GM23248 (cell line): ENCODE results near the gene WDR35. TPM values are rescaled to one million over a fixed set of nuclear protein-coding genes. Genes with fewer than 3 reads are reported as not detected.

Experiments used
- DNase-seq: peaks from one replicate; pipeline ENCODE4 v3.0.0-alpha.2; 2015
- H2AFZ ChIP-seq: fragments of 200-600 bp; sonication (generic); 2 replicates; pipeline ENCODE4 v1.6.1; 2016; ENCODE audit warnings: antibody characterized with exemption
- H3F3A ChIP-seq: fragments of 200-600 bp; sonication (generic); 2 replicates; pipeline ENCODE4 v1.6.1; 2016; ENCODE audit warnings: mild to moderate bottlenecking, antibody characterized with exemption, mixed run types; ENCODE audit not compliant: insufficient read depth
- H3K27ac ChIP-seq: fragments of 200-600 bp; sonication (generic); 2 replicates; pipeline ENCODE4 v1.5.1; 2016; ENCODE audit warnings: mild to moderate bottlenecking
- H3K27me3 ChIP-seq: fragments of 200-600 bp; sonication (generic); replicated peaks from 2 replicates; pipeline ENCODE4 v1.6.1; 2016; ENCODE audit warnings: mild to moderate bottlenecking; ENCODE audit not compliant: insufficient read depth
- H3K36me3 ChIP-seq: fragments of 200-600 bp; sonication (generic); 2 replicates; pipeline ENCODE4 v1.6.1; 2016; ENCODE audit warnings: low read depth, mild to moderate bottlenecking
- H3K4me1 ChIP-seq: fragments of 200-600 bp; sonication (generic); 2 replicates; pipeline ENCODE4 v1.6.1; 2016; ENCODE audit warnings: mild to moderate bottlenecking; ENCODE audit not compliant: insufficient read depth
- H3K4me2 ChIP-seq: fragments of 200-600 bp; sonication (generic); one replicate; pipeline ENCODE4 v1.6.1; 2016; ENCODE audit warnings: mild to moderate bottlenecking; ENCODE audit not compliant: unreplicated experiment
- H3K4me3 ChIP-seq: fragments of 200-600 bp; sonication (generic); 2 replicates; pipeline ENCODE4 v1.5.1; 2016; ENCODE audit warnings: mild to moderate bottlenecking
- H3K79me2 ChIP-seq: fragments of 200-600 bp; sonication (generic); 2 replicates; pipeline ENCODE4 v1.6.1; 2016; ENCODE audit warnings: mild to moderate bottlenecking; ENCODE audit not compliant: insufficient read depth
- H3K9ac ChIP-seq: fragments of 200-600 bp; sonication (generic); 2 replicates; pipeline ENCODE4 v1.6.1; 2016; ENCODE audit warnings: mild to moderate bottlenecking
- H3K9me2 ChIP-seq: fragments of 200-600 bp; sonication (generic); 2 replicates; pipeline ENCODE4 v1.6.1; 2016; ENCODE audit warnings: mixed run types, mild to moderate bottlenecking, moderate library complexity; ENCODE audit not compliant: insufficient read depth
- H3K9me3 ChIP-seq: fragments of 200-600 bp; sonication (generic); one replicate; pipeline ENCODE4 v1.6.1; 2017; ENCODE audit warnings: low read depth
- H4K20me1 ChIP-seq: fragments of 200-600 bp; sonication (generic); 2 replicates; pipeline ENCODE4 v1.6.0; 2016; ENCODE audit not compliant: insufficient read depth
- EZH2 ChIP-seq: fragments of 200-600 bp; sonication (generic); IDR thresholded peaks from 2 replicates; pipeline ENCODE4 v1.6.1; 2018; ENCODE audit warnings: antibody characterized with exemption, mild to moderate bottlenecking; ENCODE audit not compliant: insufficient read depth, poor library complexity, severe bottlenecking
- EZH2phosphoT487 ChIP-seq: fragments of 200-600 bp; sonication (generic); IDR thresholded peaks from 2 replicates; pipeline ENCODE4 v1.6.1; 2018; ENCODE audit warnings: antibody characterized with exemption, moderate library complexity, mild to moderate bottlenecking, low read depth; ENCODE audit not compliant: insufficient read depth
- WGBS, 2 experiments: methylation state at CpG; one replicate each; pipeline ENCODE4 v1.1.6; 2015 to 2017; ENCODE audit warnings: low lambda C conversion rate in 2 of 2, low coverage in 1 of 2; ENCODE audit errors: missing lambda C conversion rate in 2 of 2; 5-methylcytosine and 5-hydroxymethylcytosine counted together
- in situ Hi-C: fragments of 300-500 bp; cut with MboI; formaldehyde crosslinking; loops from 2 replicates; pipeline ENCODE4 v1.15.0; 2020
- polyA plus RNA-seq: library from polyadenylated mRNA; unstranded; fragments of >200 nt; fragmentation: Nextera tagmentation; extraction: Ambion mirVana; gene quantifications from 2 replicates; pipeline ENCODE4 v1.2.1, GENCODE V29; 2016
- total RNA-seq: library from RNA; depleted of rRNA; stranded (reverse); fragments of >200 nt; shearing (Covaris generic); gene quantifications from 2 replicates; pipeline ENCODE4 v1.2.3, GENCODE V29; 2014

WDR35 gene
- total and polyA plus RNA-seq, 2 experiments from 2014 or later = 3.2 to 7.3 TPM

GRCh38 chr2:19991895-19992294 lies 2.0 kb upstream of the WDR35 start:
- Histone ChIP-seq H3F3A (peaks cover 14% of the 10 kb centered on the region), H3K4me2 (no peak overlapping the region), H4K20me1 (no peaks in the 10 kb centered on the region), H3K27ac (no peak overlapping the region), H3K9me2 (no peaks in the 10 kb centered on the region), H3K9ac (no peak overlapping the region), H3K9me3 (no peaks in the 10 kb centered on the region), H3K27me3 (no peaks in the 10 kb centered on the region), H2AFZ (no peak overlapping the region), H3K4me1 (peaks cover 7% of the 10 kb centered on the region), H3K79me2 (peaks cover 18% of the 10 kb centered on the region), H3K4me3 (no peak overlapping the region), H3K36me3 (no peaks in the 10 kb centered on the region)
- DNase-seq = no peak
- no peak for TF ChIP-seq EZH2
- TF ChIP-seq EZH2phosphoT487 = no peak
- in situ Hi-C loops = no loop called here
- 49 to 69% methylated on average over 1 of the region's 1 CpG for WGBS, 2 experiments

- Histone ChIP-seq H3K79me2 (peaks cover 27% of the 10 kb centered on the region), H2AFZ (peak overlapping the region; percentile 99), H3K27me3 (no peaks in the 10 kb centered on the region), H3K4me2 (peak overlapping the region; percentile 92), H4K20me1 (no peaks in the 10 kb centered on the region), H3K9ac (peak overlapping the region; percentile 83), H3K4me1 (peaks cover 7% of the 10 kb centered on the region), H3K9me2 (no peaks in the 10 kb centered on the region), H3F3A (peaks cover 14% of the 10 kb centered on the region), H3K4me3 (peak overlapping the region; percentile 87), H3K36me3 (no peaks in the 10 kb centered on the region), H3K9me3 (no peaks in the 10 kb centered on the region), H3K27ac (no peak overlapping the region)
- TF ChIP-seq EZH2phosphoT487 (no peak), EZH2 (no peak)
- peak; percentile 7 for DNase-seq
- WGBS, 2 experiments = 18 to 19% methylated on average over 10 of the region's 10 CpGs
- in situ Hi-C loops = no loop called here
These were observed 467 bp upstream of the WDR35 start for GRCh38 chr2:19990416-19990728.

- H3K9me2 ChIP-seq = no peaks in the 10 kb centered on the region
- H3K27ac ChIP-seq = peak overlapping the region; percentile 79
- no peaks in the 10 kb centered on the region for H3K27me3 ChIP-seq
- TF ChIP-seq EZH2 (no peak), EZH2phosphoT487 (no peak)
- peaks cover 14% of the 10 kb centered on the region for H3F3A ChIP-seq
- DNase-seq = no peak
- WGBS, 2 experiments = 2 to 3% methylated on average over 8 of the region's 8 CpGs
- H2AFZ ChIP-seq = peak overlapping the region; percentile 99
- no peaks in the 10 kb centered on the region for H4K20me1 ChIP-seq
- no peaks in the 10 kb centered on the region for H3K36me3 ChIP-seq
- no peaks in the 10 kb centered on the region for H3K9me3 ChIP-seq
- in situ Hi-C loops = no loop called here
- peak overlapping the region; percentile 92 for H3K4me2 ChIP-seq
- H3K9ac ChIP-seq = peak overlapping the region; percentile 83
- peak overlapping the region; percentile 87 for H3K4me3 ChIP-seq
- H3K79me2 ChIP-seq = peaks cover 27% of the 10 kb centered on the region
- H3K4me1 ChIP-seq = peaks cover 7% of the 10 kb centered on the region
These were observed 601 bp downstream of the WDR35 start for GRCh38 chr2:19989342-19989666.

- peak overlapping the region; percentile 92 for H3K4me2 ChIP-seq
- TF ChIP-seq EZH2phosphoT487 (no peak), EZH2 (no peak)
- no peaks in the 10 kb centered on the region for H3K36me3 ChIP-seq
- peak overlapping the region; percentile 87 for H3K4me3 ChIP-seq
- DNase-seq = peak; percentile 60
- peak overlapping the region; percentile 83 for H3K9ac ChIP-seq
- peak overlapping the region; percentile 99; the same call in 1 of the 2 replicates for H2AFZ ChIP-seq
- no peaks in the 10 kb centered on the region for H3K9me3 ChIP-seq
- H3K79me2 ChIP-seq = peaks cover 27% of the 10 kb centered on the region
- no peaks in the 10 kb centered on the region for H4K20me1 ChIP-seq
- no peak overlapping the region for H3K27ac ChIP-seq
- in situ Hi-C loops = no loop called here
- peaks cover 14% of the 10 kb centered on the region for H3F3A ChIP-seq
- H3K4me1 ChIP-seq = peaks cover 7% of the 10 kb centered on the region
- H3K9me2 ChIP-seq = no peaks in the 10 kb centered on the region
- H3K27me3 ChIP-seq = no peaks in the 10 kb centered on the region
- WGBS, 2 experiments = 31 to 34% methylated on average over 2 of the region's 2 CpGs
These were observed 1.3 kb downstream of the WDR35 start for GRCh38 chr2:19988600-19988999.

- no peaks in the 10 kb centered on the region for H4K20me1 ChIP-seq
- H3K36me3 ChIP-seq = no peaks in the 10 kb centered on the region
- no peak for DNase-seq
- no peaks in the 10 kb centered on the region for H3K27me3 ChIP-seq
- H3K4me1 ChIP-seq = peaks cover 7% of the 10 kb centered on the region
- H3K9me2 ChIP-seq = no peaks in the 10 kb centered on the region
- WGBS, 2 experiments = 97 to 98% methylated on average over 5 of the region's 5 CpGs
- no peak overlapping the region for H3K9ac ChIP-seq
- no peak overlapping the region for H3K4me2 ChIP-seq
- no peak overlapping the region for H2AFZ ChIP-seq
- H3K27ac ChIP-seq = no peak overlapping the region
- peaks cover 27% of the 10 kb centered on the region for H3K79me2 ChIP-seq
- H3K4me3 ChIP-seq = no peak overlapping the region
- TF ChIP-seq EZH2 = no peak
- no peaks in the 10 kb centered on the region for H3K9me3 ChIP-seq
- in situ Hi-C loops = no loop called here
- H3F3A ChIP-seq = peaks cover 14% of the 10 kb centered on the region
These were observed 2.0 kb downstream of the WDR35 start for GRCh38 chr2:19987936-19988335.
